KMS-11 (cell line): Measurements from ENCODE around the gene ZIC1.

ENCODE experiments used
- H2AFZ ChIP-seq: fragments of 200-600 bp; sonication (generic); 2 replicates; pipeline ENCODE4 v1.6.1; 2016; ENCODE audit warnings: antibody characterized with exemption, mixed run types, low read depth
- H3K27ac ChIP-seq: fragments of 200-600 bp; sonication (generic); 2 replicates; pipeline ENCODE4 v1.6.1; 2016; ENCODE audit warnings: mild to moderate bottlenecking, mixed run types
- H3K27me3 ChIP-seq: fragments of 200-600 bp; sonication (generic); 2 replicates; pipeline ENCODE4 v1.6.1; 2017; ENCODE audit warnings: mild to moderate bottlenecking, low read depth, mixed run types, moderate library complexity; ENCODE audit not compliant: insufficient read depth
- H3K36me3 ChIP-seq: fragments of 200-600 bp; sonication (generic); 2 replicates; pipeline ENCODE4 v1.6.1; 2017; ENCODE audit warnings: mild to moderate bottlenecking, mixed run types; ENCODE audit not compliant: insufficient read depth
- H3K4me1 ChIP-seq: fragments of 200-600 bp; sonication (generic); 2 replicates; pipeline ENCODE4 v1.6.1; 2016; ENCODE audit warnings: mild to moderate bottlenecking, low read depth, mixed run types; ENCODE audit not compliant: poor library complexity, severe bottlenecking
- H3K4me2 ChIP-seq: fragments of 200-600 bp; sonication (generic); 2 replicates; pipeline ENCODE4 v1.7.0; 2016; ENCODE audit warnings: mild to moderate bottlenecking, mixed run types
- H3K4me3 ChIP-seq: fragments of 200-600 bp; sonication (generic); IDR thresholded peaks from 2 replicates; pipeline ENCODE4 v1.6.1; 2017; ENCODE audit warnings: low read depth, low read length, mixed read lengths; ENCODE audit not compliant: insufficient read depth
- H3K79me2 ChIP-seq: fragments of 200-600 bp; sonication (generic); 2 replicates; pipeline ENCODE4 v1.6.1; 2016; ENCODE audit warnings: low read depth, mixed run types; ENCODE audit not compliant: insufficient read depth
- H3K9ac ChIP-seq: fragments of 200-600 bp; sonication (generic); 2 replicates; pipeline ENCODE4 v1.6.1; 2016; ENCODE audit warnings: mild to moderate bottlenecking, mixed run types
- H4K20me1 ChIP-seq: fragments of 200-600 bp; sonication (generic); 2 replicates; pipeline ENCODE4 v1.6.1; 2016; ENCODE audit warnings: mild to moderate bottlenecking, mixed run types; ENCODE audit not compliant: insufficient read depth
- TF ChIP-seq, protein P1 (sequence below): fragments of 200-600 bp; sonication (generic); conservative IDR thresholded peaks from 2 replicates; pipeline ENCODE4 v1.6.1; 2017; ENCODE audit warnings: low read depth, mild to moderate bottlenecking, antibody characterized with exemption, low read length, moderate library complexity, mixed read lengths

Gene ZIC1

DNA sequence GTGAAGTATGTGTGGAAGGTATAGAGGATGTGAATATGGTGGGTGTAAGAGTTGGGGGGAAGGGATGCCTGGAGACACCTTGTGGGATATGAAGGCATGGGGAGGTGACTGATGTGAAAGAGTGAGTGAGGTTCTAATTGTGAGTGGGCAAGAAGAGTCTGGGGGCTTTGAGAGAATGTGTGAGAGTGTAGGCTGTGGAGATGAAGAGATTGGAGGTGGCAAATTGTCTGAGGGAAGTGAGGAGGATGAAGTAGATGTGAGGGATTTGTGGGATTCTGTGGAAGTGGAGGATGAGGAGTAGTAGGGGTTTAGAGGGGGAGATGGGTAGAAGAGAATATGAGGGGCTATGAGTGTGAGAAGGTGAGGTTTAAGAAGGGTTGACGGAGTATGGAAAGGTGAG is 44.4 kb upstream of the ZIC1 start:
- no peak overlapping the region for H2AFZ ChIP-seq
- H3K79me2 ChIP-seq, result no peaks in the 10 kb centered on the region
- H3K4me3 ChIP-seq, result no peak overlapping the region
- no peak overlapping the region for H3K27ac ChIP-seq
- H3K27me3 ChIP-seq, result no peaks in the 10 kb centered on the region
- H3K4me1 ChIP-seq, result no peaks in the 10 kb centered on the region
- H3K9ac ChIP-seq, result no peak overlapping the region
- no peaks in the 10 kb centered on the region for H3K36me3 ChIP-seq
- TF ChIP-seq, protein P1, sequence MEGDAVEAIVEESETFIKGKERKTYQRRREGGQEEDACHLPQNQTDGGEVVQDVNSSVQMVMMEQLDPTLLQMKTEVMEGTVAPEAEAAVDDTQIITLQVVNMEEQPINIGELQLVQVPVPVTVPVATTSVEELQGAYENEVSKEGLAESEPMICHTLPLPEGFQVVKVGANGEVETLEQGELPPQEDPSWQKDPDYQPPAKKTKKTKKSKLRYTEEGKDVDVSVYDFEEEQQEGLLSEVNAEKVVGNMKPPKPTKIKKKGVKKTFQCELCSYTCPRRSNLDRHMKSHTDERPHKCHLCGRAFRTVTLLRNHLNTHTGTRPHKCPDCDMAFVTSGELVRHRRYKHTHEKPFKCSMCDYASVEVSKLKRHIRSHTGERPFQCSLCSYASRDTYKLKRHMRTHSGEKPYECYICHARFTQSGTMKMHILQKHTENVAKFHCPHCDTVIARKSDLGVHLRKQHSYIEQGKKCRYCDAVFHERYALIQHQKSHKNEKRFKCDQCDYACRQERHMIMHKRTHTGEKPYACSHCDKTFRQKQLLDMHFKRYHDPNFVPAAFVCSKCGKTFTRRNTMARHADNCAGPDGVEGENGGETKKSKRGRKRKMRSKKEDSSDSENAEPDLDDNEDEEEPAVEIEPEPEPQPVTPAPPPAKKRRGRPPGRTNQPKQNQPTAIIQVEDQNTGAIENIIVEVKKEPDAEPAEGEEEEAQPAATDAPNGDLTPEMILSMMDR, result no peak
- H4K20me1 ChIP-seq, result no peaks in the 10 kb centered on the region
- H3K4me2 ChIP-seq, result no peak overlapping the region

DNA sequence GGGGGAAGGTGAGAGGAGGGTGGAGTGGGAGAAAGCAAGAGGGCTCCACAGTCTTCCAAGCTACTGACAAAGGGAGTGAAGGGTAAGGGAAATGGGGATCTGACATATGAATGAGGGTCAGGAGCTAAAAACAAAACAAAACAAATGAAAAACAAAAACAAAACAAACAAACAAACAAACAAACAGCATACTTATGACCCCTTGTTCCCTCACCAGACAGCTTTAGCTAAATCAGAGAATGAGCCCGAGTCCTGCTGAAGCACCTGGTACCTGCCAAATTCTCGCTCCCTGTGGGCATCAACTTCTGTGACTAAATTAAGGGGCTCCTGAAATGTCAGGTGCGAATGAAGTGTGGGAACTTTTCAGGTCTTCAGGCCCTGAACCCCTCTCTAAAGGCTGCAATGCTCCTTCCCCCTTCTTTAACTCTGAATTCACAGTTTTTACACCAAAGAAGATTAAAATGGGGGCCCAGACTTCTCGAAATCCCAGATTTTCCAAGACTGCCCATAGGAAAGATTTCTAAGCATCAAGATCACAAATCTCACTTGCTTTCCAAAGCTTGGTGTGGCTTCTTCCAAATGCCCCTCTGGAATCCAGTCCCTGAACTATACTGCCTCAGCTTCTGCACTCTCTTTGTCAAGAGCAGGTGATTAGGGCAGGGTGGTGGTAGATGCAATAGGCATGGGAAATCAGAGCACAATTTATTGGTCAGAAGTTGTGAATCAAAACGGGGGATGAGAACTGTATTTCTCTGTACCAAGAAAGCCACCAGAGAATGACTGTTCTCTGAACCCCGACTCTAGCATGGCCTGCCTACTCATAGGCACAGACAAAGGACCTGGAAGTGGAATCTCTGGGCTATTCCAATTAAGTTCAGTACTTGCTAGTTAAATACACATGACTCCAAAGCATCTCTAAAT is 43.7 kb upstream of the ZIC1 start:
- TF ChIP-seq, protein P1, result no peak
- no peaks in the 10 kb centered on the region for H3K79me2 ChIP-seq
- H3K27ac ChIP-seq, result no peak overlapping the region
- no peaks in the 10 kb centered on the region for H3K36me3 ChIP-seq
- no peak overlapping the region for H2AFZ ChIP-seq
- no peaks in the 10 kb centered on the region for H4K20me1 ChIP-seq
- no peak overlapping the region for H3K9ac ChIP-seq
- no peak overlapping the region for H3K4me2 ChIP-seq
- H3K4me1 ChIP-seq, result no peaks in the 10 kb centered on the region
- no peaks in the 10 kb centered on the region for H3K27me3 ChIP-seq
- no peak overlapping the region for H3K4me3 ChIP-seq

DNA sequence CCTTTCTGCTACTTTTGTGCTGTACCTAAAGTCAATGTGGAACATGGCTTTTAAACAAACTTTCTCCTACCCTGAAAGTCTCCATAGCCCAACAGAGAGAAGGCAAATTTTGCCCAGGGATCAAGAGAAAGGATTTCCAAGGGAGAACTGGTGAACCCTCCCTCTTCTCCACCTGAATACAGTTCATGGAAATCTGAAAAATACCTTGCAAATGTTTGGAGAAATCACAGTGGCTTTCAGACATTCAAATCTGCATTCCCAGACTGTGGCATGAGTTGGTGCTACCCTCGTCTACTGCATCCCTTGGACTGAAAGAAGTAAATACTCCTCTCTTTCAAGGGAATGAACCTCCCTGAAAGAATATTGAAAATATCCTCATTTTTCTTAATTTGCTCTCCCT is 41.5 kb upstream of the ZIC1 start:
- no peak overlapping the region for H3K4me3 ChIP-seq
- H3K9ac ChIP-seq, result no peak overlapping the region
- H2AFZ ChIP-seq, result no peak overlapping the region
- H3K4me2 ChIP-seq, result no peak overlapping the region
- no peaks in the 10 kb centered on the region for H3K36me3 ChIP-seq
- H3K27ac ChIP-seq, result no peak overlapping the region
- no peaks in the 10 kb centered on the region for H4K20me1 ChIP-seq
- no peaks in the 10 kb centered on the region for H3K27me3 ChIP-seq
- H3K79me2 ChIP-seq, result no peaks in the 10 kb centered on the region
- TF ChIP-seq, protein P1, result no peak
- H3K4me1 ChIP-seq, result no peaks in the 10 kb centered on the region

DNA sequence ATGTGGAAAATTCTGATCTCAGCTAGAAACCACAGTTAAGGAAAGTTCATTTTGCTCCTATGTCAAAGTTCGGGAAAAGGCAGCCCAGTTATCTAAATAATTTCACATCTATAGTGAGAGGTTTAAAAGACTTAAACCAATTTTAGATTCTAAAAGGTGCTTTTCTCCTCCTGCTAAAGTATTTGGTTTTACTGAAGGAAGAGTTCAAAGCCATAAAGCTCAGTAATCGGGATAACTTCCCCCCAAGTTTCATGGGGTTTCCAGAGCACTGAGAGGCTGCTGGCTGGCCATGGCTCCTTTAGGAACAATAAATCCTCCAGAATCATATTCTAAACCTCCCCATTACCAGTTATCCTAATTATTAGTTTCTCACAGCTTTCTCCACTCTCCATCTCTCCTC is 41.0 kb upstream of the ZIC1 start:
- no peak overlapping the region for H3K27ac ChIP-seq
- H3K79me2 ChIP-seq, result no peaks in the 10 kb centered on the region
- H3K9ac ChIP-seq, result no peak overlapping the region
- no peak overlapping the region for H2AFZ ChIP-seq
- no peaks in the 10 kb centered on the region for H3K36me3 ChIP-seq
- TF ChIP-seq, protein P1, result no peak
- no peaks in the 10 kb centered on the region for H3K27me3 ChIP-seq
- H3K4me2 ChIP-seq, result no peak overlapping the region
- no peaks in the 10 kb centered on the region for H3K4me1 ChIP-seq
- no peak overlapping the region for H3K4me3 ChIP-seq
- H4K20me1 ChIP-seq, result no peaks in the 10 kb centered on the region
